Left lung (tissue), 10 donors: Measurements from ENCODE around the gene FKBP5. TPM values are rescaled to one million over a fixed set of nuclear protein-coding genes. Genes with fewer than 3 reads are reported as not detected.
A peak's percentile ranks its signal among the peaks of the same experiment; 100 is the strongest.
"Not testable (repeated sequence)": the region's sequence is repeated elsewhere in the genome, so short reads cannot be mapped to it uniquely, and the experiment has no call there.

ENCODE experiments used
- ATAC-seq: fragments of 200-7000 bp; cut with Tn5 transposase; one replicate; pipeline ENCODE4 v1.9.1; 2020; ENCODE audit warnings: moderate library complexity
- DNase-seq, 4 donors: peaks; one replicate each; pipeline ENCODE4 v3.0.0-alpha.2; 2013 to 2020
- H3K27ac ChIP-seq, 2 donors: fragments of 200-600 bp; sonication (generic) in 1 of 2; one replicate each; pipeline versions ENCODE4 v1.5.0 to v1.8.0; 2020 to 2021
- H3K27me3 ChIP-seq, 2 donors: fragments of 200-600 bp; sonication (generic) in 1 of 2; one replicate each; pipeline versions ENCODE4 v1.5.0 to v1.8.0; 2020 to 2021
- H3K36me3 ChIP-seq, 2 donors: fragments of 200-600 bp; sonication (generic) in 1 of 2; one replicate each; pipeline versions ENCODE4 v1.5.0 to v1.8.0; 2020 to 2021
- H3K4me1 ChIP-seq, 2 donors: fragments of 200-600 bp; one replicate each; pipeline ENCODE4 v1.8.0; 2021
- H3K4me3 ChIP-seq, 2 donors: fragments of 200-600 bp; sonication (generic) in 1 of 2; one replicate each; pipeline versions ENCODE4 v1.5.0 to v1.8.0; 2020 to 2021; ENCODE audit warnings: mild to moderate bottlenecking in 1 of 2
- H3K9me3 ChIP-seq, 2 donors: fragments of 200-600 bp; sonication (generic) in 1 of 2; one replicate each; pipeline versions ENCODE4 v1.5.0 to v1.8.0; 2020 to 2021
- CTCF ChIP-seq, 2 donors: fragments of 200-600 bp; sonication (generic) in 1 of 2; IDR thresholded peaks; one replicate each; pipeline versions ENCODE4 v1.5.0 to v1.8.0; 2021; ENCODE audit warnings: antibody characterized with exemption in 2 of 2
- intact Hi-C, 2 donors: fragments of 100-400 bp; cut with DNase I; formaldehyde crosslinking; loops; one replicate each; pipeline versions ENCODE4 v1.11.2 to v1.14.2; 2022
- polyA plus RNA-seq, 6 donors: library from polyadenylated mRNA; unstranded; fragments of 120-200 nt; gene quantifications; one replicate each; pipeline ENCODE4 v1.2.1, GENCODE V29; 2013; ENCODE audit not compliant: insufficient read length in 6 of 6
- total RNA-seq, 2 donors: library from RNA; stranded (reverse); fragmentation: NEBNext Ultra II Directional; extraction: Animal tissue kit (Norgen Biotek cat#: 25700); gene quantifications; one replicate each; pipeline ENCODE4 v1.2.1, GENCODE V29; 2021
- donor health status: DM: no; HTN: yes; CAD: no.
- donor health status: DM: no; HTN: no; CAD: no.

Gene FKBP5
- total and polyA plus RNA-seq, 8 donors: 15.6 to 139 (median 18.8) TPM

GRCh38 chr6:35601331-35602132, 87.2 kb downstream of the FKBP5 start:
- H3K4me3 ChIP-seq: peak overlapping the region in 1 of 2 donors; percentile 3
- peak in 1 of 4 donors; percentile 13 for DNase-seq
- TF ChIP-seq CTCF (IDR thresholded peaks at IDR 0.05): no peak
- intact Hi-C loops: no loop called here
- no peaks in the 10 kb centered on the region for H3K9me3 ChIP-seq
- H3K27me3 ChIP-seq: no peaks in the 10 kb centered on the region
- H3K36me3 ChIP-seq: peaks cover 0 to 28% of the 10 kb centered on the region in 2 donors
- H3K27ac ChIP-seq: peak overlapping the region; percentile 82 to 91
- H3K4me1 ChIP-seq: peaks cover 21 to 99% of the 10 kb centered on the region in 2 donors
- peak; percentile 64 for ATAC-seq

- Histone ChIP-seq H3K4me3 (no peak overlapping the region), H3K36me3 (peaks cover 0 to 33% of the 10 kb centered on the region in 2 donors), H3K27me3 (no peaks in the 10 kb centered on the region), H3K9me3 (no peaks in the 10 kb centered on the region), H3K27ac (peak overlapping the region; percentile 82 to 91), H3K4me1 (peaks cover 28 to 99% of the 10 kb centered on the region in 2 donors)
- no peak for TF ChIP-seq CTCF (IDR thresholded peaks at IDR 0.05)
- no peak for ATAC-seq
- intact Hi-C loops: no loop called here
- no peak for DNase-seq
Observed at GRCh38 chr6:35600659-35601125, 88.0 kb downstream of the FKBP5 start.

- intact Hi-C loops: no loop called here
- DNase-seq (no peak), ATAC-seq (no peak)
- Histone ChIP-seq H3K27me3 (no peaks in the 10 kb centered on the region), H3K4me3 (no peak overlapping the region), H3K27ac (peak overlapping the region; percentile 82 to 91), H3K9me3 (no peaks in the 10 kb centered on the region), H3K4me1 (peaks cover 28 to 96% of the 10 kb centered on the region in 2 donors), H3K36me3 (peaks cover 0 to 35% of the 10 kb centered on the region in 2 donors)
- no peak for TF ChIP-seq CTCF (IDR thresholded peaks at IDR 0.05)
Observed at GRCh38 chr6:35599761-35600658, 88.7 kb downstream of the FKBP5 start.

DNA sequence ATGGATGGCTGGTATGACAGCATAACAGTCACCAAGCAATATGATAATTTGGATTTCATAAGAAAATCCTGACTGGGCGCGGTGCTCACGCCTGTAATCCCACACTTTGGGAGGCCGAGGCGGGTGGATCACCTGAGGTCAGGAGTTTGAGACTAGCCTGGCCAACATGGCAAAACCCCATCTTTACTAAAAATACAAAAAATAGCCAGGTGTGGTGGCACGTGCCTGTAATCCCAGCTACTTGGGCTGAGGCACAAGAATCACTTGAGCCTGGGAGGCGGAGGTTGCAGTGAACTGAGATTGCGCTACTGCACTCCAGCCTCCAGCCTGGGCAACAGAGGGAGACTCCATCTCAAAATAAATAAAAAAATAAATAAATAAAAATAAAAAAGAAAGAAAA, 90.1 kb downstream of the FKBP5 start:
- H3K9me3 ChIP-seq, H3K27me3 ChIP-seq, ATAC-seq, H3K27ac ChIP-seq, DNase-seq, intact Hi-C loops, H3K4me3 ChIP-seq: not testable (repeated sequence)
- peaks cover 28 to 90% of the 10 kb centered on the region in 2 donors for H3K4me1 ChIP-seq
- H3K36me3 ChIP-seq: peaks cover 0 to 39% of the 10 kb centered on the region in 2 donors

GRCh38 chr6:35596448-35597442, 92.0 kb downstream of the FKBP5 start:
- H3K9me3 ChIP-seq: no peaks in the 10 kb centered on the region
- H3K27ac ChIP-seq: peak overlapping the region in 1 of 2 donors; percentile 33
- no peak overlapping the region for H3K4me3 ChIP-seq
- TF ChIP-seq CTCF (IDR thresholded peaks at IDR 0.05): no peak
- DNase-seq (no peak), ATAC-seq (peak; percentile 38)
- no peaks in the 10 kb centered on the region for H3K27me3 ChIP-seq
- peaks cover 19 to 90% of the 10 kb centered on the region in 2 donors for H3K4me1 ChIP-seq
- H3K36me3 ChIP-seq: peaks cover 0 to 57% of the 10 kb centered on the region in 2 donors
- intact Hi-C loops: no loop called here
